Right lobe of liver (tissue), 4 donors: Measurements from ENCODE around the gene CALHM5.

Experiments
- CTCF ChIP-seq, 4 donors: fragments of 200-600 bp in 3 of 4; fragments of 450-650 bp in 1 of 4; IDR thresholded peaks; one replicate each; pipeline versions ENCODE4 v1.5.1 to v1.8.0; 2016 to 2022; ENCODE audit warnings: antibody characterized with exemption in 4 of 4, mild to moderate bottlenecking in 2 of 4
- POLR2A ChIP-seq: fragments of 450-650 bp; IDR thresholded peaks from one replicate; pipeline ENCODE4 v1.6.1; 2017; ENCODE audit warnings: antibody characterized with exemption, mild to moderate bottlenecking
- donor health status: DM: no; HTN: no; CAD: no.
- donor health status: DM: no; HTN: no; CAD: no.
- donor health status: DM: no; HTN: yes; CAD: no.

DNA sequence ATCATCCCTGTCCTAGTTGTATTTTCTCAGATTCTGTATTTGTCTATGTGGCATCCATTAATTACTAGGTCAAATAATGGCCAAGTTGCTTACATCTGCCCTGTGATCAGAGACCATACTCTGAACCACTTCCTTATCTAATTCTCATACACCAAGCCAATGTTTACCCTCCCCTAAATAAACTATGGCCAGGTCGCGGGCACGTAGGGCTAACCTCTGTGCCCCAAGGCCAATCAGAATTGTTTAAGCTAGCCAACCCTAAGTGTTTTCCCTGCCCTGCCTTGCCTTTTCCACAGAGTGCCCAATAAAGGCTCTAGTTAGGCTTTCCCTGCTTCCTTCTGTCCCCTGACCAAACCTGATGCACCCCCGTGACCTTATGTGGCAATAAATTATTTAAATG is 39.4 kb downstream of the CALHM5 start:
- TF ChIP-seq CTCF (IDR thresholded peaks at IDR 0.05) (no peak), POLR2A (no peak)
